GM12878 (cell line): ENCODE results near the gene H1-8. TPM values are rescaled to one million over a fixed set of nuclear protein-coding genes. Genes with fewer than 3 reads are reported as not detected.

Experiments
- E2F8 ChIP-seq: fragments of 450-650 bp; IDR thresholded peaks from 2 replicates; pipeline ENCODE4 v1.6.1; 2018; ENCODE audit warnings: mild to moderate bottlenecking, low read depth, moderate library complexity; ENCODE audit not compliant: partially characterized antibody
- GABPA ChIP-seq: IDR thresholded peaks from 2 replicates; pipeline ENCODE4 v1.6.1; 2014; ENCODE audit warnings: antibody characterized with exemption, low read depth, mild to moderate bottlenecking, inconsistent platforms
- HDGF ChIP-seq: fragments of 450-650 bp; IDR thresholded peaks from 2 replicates; pipeline ENCODE4 v1.6.1; 2016; ENCODE audit warnings: antibody characterized with exemption
- NKRF ChIP-seq: fragments of 450-650 bp; conservative IDR thresholded peaks from 2 replicates; pipeline ENCODE4 v1.6.1; 2017; ENCODE audit warnings: mild to moderate bottlenecking, moderate library complexity
- PRDM15 ChIP-seq: fragments of 450-650 bp; formaldehyde crosslinking; IDR thresholded peaks from 2 replicates; pipeline ENCODE4 v1.4.0; 2020; ENCODE audit warnings: mild to moderate bottlenecking, moderate library complexity
- SIX5 ChIP-seq: IDR thresholded peaks from 2 replicates; pipeline ENCODE4 v1.6.1; 2011; ENCODE audit warnings: mild to moderate bottlenecking, low read depth, low read length, moderate library complexity; ENCODE audit not compliant: severe bottlenecking
- SREBF2 ChIP-seq: IDR thresholded peaks from 2 replicates; pipeline ENCODE4 v1.6.1; 2012; ENCODE audit warnings: mild to moderate bottlenecking, low read length
- TAF1 ChIP-seq: IDR thresholded peaks from 2 replicates; pipeline ENCODE4 v1.6.1; 2011; ENCODE audit warnings: mild to moderate bottlenecking, low read depth, low read length, borderline replicate concordance
- ZBTB11 ChIP-seq: fragments of 450-650 bp; formaldehyde crosslinking; IDR thresholded peaks from 2 replicates; pipeline ENCODE4 v1.5.0; 2022; ENCODE audit warnings: mild to moderate bottlenecking, missing genetic modification characterization
- ZNF622 ChIP-seq: fragments of 450-650 bp; IDR thresholded peaks from 2 replicates; pipeline ENCODE4 v1.6.1; 2017; ENCODE audit warnings: mild to moderate bottlenecking, inconsistent platforms
- polyA plus RNA-seq, 11 experiments: library from polyadenylated mRNA; depleted of rRNA in 4 of 11; unstranded in 6 of 11; stranded (reverse) in 5 of 11; fragments of >200 nt; fragmentation: Nextera tagmentation in 4 of 11; fragmentation: Illumina TruSeq in 1 of 11; extraction: Ambion mirVana in 4 of 11; extraction: Trizol in 1 of 11; gene quantifications; 1 replicate in 1 of 11; 2 replicates in 10 of 11; pipeline versions ENCODE4 v1.2.1 to v1.2.3, GENCODE V29; 2011 to 2016; ENCODE audit warnings: inconsistent platforms in 2 of 11, missing spikeins in 2 of 11, low read depth in 1 of 11
- total RNA-seq, 4 experiments: library from RNA; depleted of rRNA in 3 of 4; stranded (reverse); fragments of >200 nt in 3 of 4; fragmentation: Illumina TruSeq in 1 of 4; extraction: Trizol in 1 of 4; gene quantifications; 2 replicates each; pipeline versions ENCODE4 v1.2.1 to v1.2.3, GENCODE V29; 2013 to 2021

Gene H1-8
- total and polyA plus RNA-seq, 10 of the 15 experiments (the other 5 are each of a cell fraction or from before 2014, with no cell fraction given) = not detected

GRCh38 chr3:129597087-129597999, 54.4 kb downstream of the H1-8 start (continued):
- TF ChIP-seq E2F8 (no peak), TAF1 (no peak), SIX5 (no peak), GABPA (no peak), SREBF2 (no peak), ZNF622 (no peak), ZBTB11 (CRISPR knock-in tag) (no peak), PRDM15 (CRISPR knock-in tag) (no peak), NKRF (no peak), HDGF (no peak)
